Activated naive CD8-positive, alpha-beta T cell treated with anti-CD3 and anti-CD28 coated beads for 36 hours (primary cell): ENCODE data around the gene AFAP1L1. TPM values are rescaled to one million over a fixed set of nuclear protein-coding genes. Genes with fewer than 3 reads are reported as not detected.

ENCODE experiments used
- DNase-seq: peaks from one replicate; pipeline ENCODE4 v3.0.0; 2021
- H3K27ac Mint-ChIP-seq: one replicate; pipeline ENCODE4 v1.8.0; 2022; ENCODE audit warnings: mild to moderate bottlenecking, moderate library complexity, mixed read lengths
- H3K27me3 Mint-ChIP-seq: one replicate; pipeline ENCODE4 v1.8.0; 2022; ENCODE audit warnings: mild to moderate bottlenecking, mixed read lengths
- H3K36me3 Mint-ChIP-seq: one replicate; pipeline ENCODE4 v1.8.0; 2021; ENCODE audit warnings: mild to moderate bottlenecking, mixed read lengths
- H3K4me1 Mint-ChIP-seq: one replicate; pipeline ENCODE4 v1.8.0; 2021; ENCODE audit warnings: mixed read lengths
- H3K4me3 Mint-ChIP-seq: one replicate; pipeline ENCODE4 v1.8.0; 2022; ENCODE audit warnings: mild to moderate bottlenecking, moderate library complexity, mixed read lengths
- H3K9me3 Mint-ChIP-seq: one replicate; pipeline ENCODE4 v1.8.0; 2022; ENCODE audit warnings: mixed read lengths
- total RNA-seq, 2 experiments: library from RNA; stranded (reverse); gene quantifications; one replicate each; pipeline ENCODE4 v1.2.3, GENCODE V29; 2021

The AFAP1L1 gene
- total RNA-seq, 2 experiments from 2014 or later: 0.66 to 0.94 TPM

- Mint-ChIP-seq H3K9me3 (no peaks in the 10 kb centered on the region), H3K36me3 (no peaks in the 10 kb centered on the region), H3K4me1 (peaks cover 25% of the 10 kb centered on the region), H3K27ac (no peak overlapping the region), H3K4me3 (peak overlapping the region; percentile 0), H3K27me3 (no peaks in the 10 kb centered on the region)
- no peak for DNase-seq
Observed at GRCh38 chr5:149294872-149295829, 23.5 kb downstream of the AFAP1L1 start.

GRCh38 chr5:149297340-149298025 lies 25.8 kb downstream of the AFAP1L1 start:
- Mint-ChIP-seq H3K9me3 (no peaks in the 10 kb centered on the region), H3K36me3 (no peaks in the 10 kb centered on the region), H3K27ac (no peak overlapping the region), H3K4me1 (peaks cover 25% of the 10 kb centered on the region), H3K27me3 (no peaks in the 10 kb centered on the region), H3K4me3 (no peak overlapping the region)
- no peak for DNase-seq

- Mint-ChIP-seq H3K9me3 (no peaks in the 10 kb centered on the region), H3K36me3 (no peaks in the 10 kb centered on the region), H3K27ac (no peak overlapping the region), H3K27me3 (no peaks in the 10 kb centered on the region), H3K4me1 (peaks cover 25% of the 10 kb centered on the region), H3K4me3 (no peak overlapping the region)
- no peak for DNase-seq
Observed at GRCh38 chr5:149298163-149298562, 26.5 kb downstream of the AFAP1L1 start.

- Mint-ChIP-seq H3K36me3 (no peaks in the 10 kb centered on the region), H3K27ac (no peak overlapping the region), H3K9me3 (no peaks in the 10 kb centered on the region), H3K4me1 (peaks cover 25% of the 10 kb centered on the region), H3K27me3 (no peaks in the 10 kb centered on the region), H3K4me3 (no peak overlapping the region)
- DNase-seq: no peak
Observed at GRCh38 chr5:149298842-149299404, 27.3 kb downstream of the AFAP1L1 start.

- H3K36me3 Mint-ChIP-seq: no peaks in the 10 kb centered on the region
- peaks cover 25% of the 10 kb centered on the region for H3K4me1 Mint-ChIP-seq
- no peak for DNase-seq
- H3K27ac Mint-ChIP-seq: no peak overlapping the region
- no peaks in the 10 kb centered on the region for H3K27me3 Mint-ChIP-seq
- H3K4me3 Mint-ChIP-seq: no peak overlapping the region
- H3K9me3 Mint-ChIP-seq: no peaks in the 10 kb centered on the region
Observed at GRCh38 chr5:149299451-149300054, 27.9 kb downstream of the AFAP1L1 start.

GRCh38 chr5:149300441-149300840 lies 28.8 kb downstream of the AFAP1L1 start:
- Mint-ChIP-seq H3K27me3 (no peaks in the 10 kb centered on the region), H3K27ac (no peak overlapping the region), H3K4me3 (no peak overlapping the region), H3K9me3 (no peaks in the 10 kb centered on the region), H3K4me1 (peaks cover 19% of the 10 kb centered on the region), H3K36me3 (no peaks in the 10 kb centered on the region)
- DNase-seq: no peak

GRCh38 chr5:149301049-149301743 lies 29.5 kb downstream of the AFAP1L1 start:
- no peaks in the 10 kb centered on the region for H3K36me3 Mint-ChIP-seq
- no peaks in the 10 kb centered on the region for H3K9me3 Mint-ChIP-seq
- no peak for DNase-seq
- H3K4me1 Mint-ChIP-seq: peaks cover 16% of the 10 kb centered on the region
- no peak overlapping the region for H3K27ac Mint-ChIP-seq
- no peak overlapping the region for H3K4me3 Mint-ChIP-seq
- no peaks in the 10 kb centered on the region for H3K27me3 Mint-ChIP-seq

GRCh38 chr5:149301744-149302380 lies 30.2 kb downstream of the AFAP1L1 start:
- Mint-ChIP-seq H3K27me3 (no peaks in the 10 kb centered on the region), H3K4me3 (no peak overlapping the region), H3K27ac (no peak overlapping the region), H3K4me1 (peaks cover 12% of the 10 kb centered on the region), H3K36me3 (no peaks in the 10 kb centered on the region), H3K9me3 (no peaks in the 10 kb centered on the region)
- no peak for DNase-seq

- no peaks in the 10 kb centered on the region for H3K9me3 Mint-ChIP-seq
- H3K4me1 Mint-ChIP-seq: peaks cover 12% of the 10 kb centered on the region
- no peaks in the 10 kb centered on the region for H3K27me3 Mint-ChIP-seq
- H3K36me3 Mint-ChIP-seq: no peaks in the 10 kb centered on the region
- H3K27ac Mint-ChIP-seq: no peak overlapping the region
- H3K4me3 Mint-ChIP-seq: no peak overlapping the region
- DNase-seq: no peak
Observed at GRCh38 chr5:149302641-149303040, 31.0 kb downstream of the AFAP1L1 start.

- no peaks in the 10 kb centered on the region for H3K36me3 Mint-ChIP-seq
- H3K27ac Mint-ChIP-seq: no peak overlapping the region
- no peak for DNase-seq
- H3K4me1 Mint-ChIP-seq: peaks cover 9% of the 10 kb centered on the region
- H3K4me3 Mint-ChIP-seq: no peak overlapping the region
- no peaks in the 10 kb centered on the region for H3K9me3 Mint-ChIP-seq
- no peaks in the 10 kb centered on the region for H3K27me3 Mint-ChIP-seq
Observed at GRCh38 chr5:149303210-149303609, 31.6 kb downstream of the AFAP1L1 start.

- no peaks in the 10 kb centered on the region for H3K9me3 Mint-ChIP-seq
- H3K4me3 Mint-ChIP-seq: no peak overlapping the region
- H3K4me1 Mint-ChIP-seq: no peaks in the 10 kb centered on the region
- H3K27ac Mint-ChIP-seq: no peak overlapping the region
- no peaks in the 10 kb centered on the region for H3K36me3 Mint-ChIP-seq
- H3K27me3 Mint-ChIP-seq: no peaks in the 10 kb centered on the region
- DNase-seq: no peak
Observed at GRCh38 chr5:149304195-149305078, 32.8 kb downstream of the AFAP1L1 start.

- no peaks in the 10 kb centered on the region for H3K9me3 Mint-ChIP-seq
- no peak for DNase-seq
- H3K4me3 Mint-ChIP-seq: no peak overlapping the region
- no peak overlapping the region for H3K27ac Mint-ChIP-seq
- no peaks in the 10 kb centered on the region for H3K36me3 Mint-ChIP-seq
- H3K4me1 Mint-ChIP-seq: peaks cover 4% of the 10 kb centered on the region
- H3K27me3 Mint-ChIP-seq: no peaks in the 10 kb centered on the region
Observed at GRCh38 chr5:149309354-149309753, 37.7 kb downstream of the AFAP1L1 start.

GRCh38 chr5:149310488-149310887 lies 38.8 kb downstream of the AFAP1L1 start:
- Mint-ChIP-seq H3K36me3 (no peaks in the 10 kb centered on the region), H3K27ac (no peak overlapping the region), H3K27me3 (no peaks in the 10 kb centered on the region), H3K9me3 (no peaks in the 10 kb centered on the region), H3K4me3 (no peak overlapping the region), H3K4me1 (peaks cover 4% of the 10 kb centered on the region)
- DNase-seq: no peak
